GM06990 (cell line): Measurements from ENCODE around the gene DPY19L1.
"Not testable (repeated sequence)": the region's sequence is repeated elsewhere in the genome, so short reads cannot be mapped to it uniquely, and the experiment has no call there.

Experiments
- DNase-seq: peaks from one replicate; pipeline ENCODE4 v3.0.0-alpha.2; 2011; ENCODE audit not compliant: insufficient read length; ENCODE audit errors: extremely low read depth
- H3K27me3 ChIP-seq: replicated peaks from 2 replicates; pipeline ENCODE4 v1.6.0; 2011; ENCODE audit warnings: low read length; ENCODE audit not compliant: control insufficient read depth, insufficient read depth
- H3K36me3 ChIP-seq: 2 replicates; pipeline ENCODE4 v1.5.1; 2011; ENCODE audit warnings: low read length; ENCODE audit not compliant: control insufficient read depth, insufficient read depth
- H3K4me3 ChIP-seq: replicated peaks from 2 replicates; pipeline ENCODE4 v1.5.1; 2011; ENCODE audit warnings: low read depth, mild to moderate bottlenecking, control low read depth, low read length
- TF ChIP-seq, protein P1 (sequence below): IDR thresholded peaks from 2 replicates; pipeline ENCODE4 v1.5.1; 2011; ENCODE audit warnings: low read length, control low read depth, mild to moderate bottlenecking, inconsistent platforms; ENCODE audit not compliant: insufficient read depth, poor library complexity, severe bottlenecking

Gene DPY19L1

DNA sequence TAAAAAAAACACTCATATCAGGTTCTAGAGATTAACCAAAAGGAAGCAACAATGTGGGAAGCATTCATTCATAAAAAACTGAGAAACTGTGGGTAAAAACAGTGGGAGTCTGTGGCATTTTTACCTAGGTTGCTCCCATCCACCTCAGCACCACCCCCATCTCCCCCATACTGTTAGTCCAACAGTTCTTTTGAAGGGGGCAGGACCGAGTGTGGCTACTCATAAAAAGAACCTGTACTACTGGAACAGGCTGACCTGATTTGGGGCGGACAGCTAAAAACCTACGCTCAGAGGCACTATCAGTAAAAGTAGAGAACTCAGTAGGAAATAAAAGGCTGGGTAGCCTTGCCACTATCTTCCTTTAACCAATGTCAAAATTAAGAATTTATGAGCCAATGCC, 84.5 kb downstream of the DPY19L1 start:
- DNase-seq = no peak
- H3K36me3 ChIP-seq = no peaks in the 10 kb centered on the region
- H3K27me3 ChIP-seq = no peaks in the 10 kb centered on the region
- H3K4me3 ChIP-seq = no peak overlapping the region
- TF ChIP-seq, protein P1, sequence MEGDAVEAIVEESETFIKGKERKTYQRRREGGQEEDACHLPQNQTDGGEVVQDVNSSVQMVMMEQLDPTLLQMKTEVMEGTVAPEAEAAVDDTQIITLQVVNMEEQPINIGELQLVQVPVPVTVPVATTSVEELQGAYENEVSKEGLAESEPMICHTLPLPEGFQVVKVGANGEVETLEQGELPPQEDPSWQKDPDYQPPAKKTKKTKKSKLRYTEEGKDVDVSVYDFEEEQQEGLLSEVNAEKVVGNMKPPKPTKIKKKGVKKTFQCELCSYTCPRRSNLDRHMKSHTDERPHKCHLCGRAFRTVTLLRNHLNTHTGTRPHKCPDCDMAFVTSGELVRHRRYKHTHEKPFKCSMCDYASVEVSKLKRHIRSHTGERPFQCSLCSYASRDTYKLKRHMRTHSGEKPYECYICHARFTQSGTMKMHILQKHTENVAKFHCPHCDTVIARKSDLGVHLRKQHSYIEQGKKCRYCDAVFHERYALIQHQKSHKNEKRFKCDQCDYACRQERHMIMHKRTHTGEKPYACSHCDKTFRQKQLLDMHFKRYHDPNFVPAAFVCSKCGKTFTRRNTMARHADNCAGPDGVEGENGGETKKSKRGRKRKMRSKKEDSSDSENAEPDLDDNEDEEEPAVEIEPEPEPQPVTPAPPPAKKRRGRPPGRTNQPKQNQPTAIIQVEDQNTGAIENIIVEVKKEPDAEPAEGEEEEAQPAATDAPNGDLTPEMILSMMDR = no peak

DNA sequence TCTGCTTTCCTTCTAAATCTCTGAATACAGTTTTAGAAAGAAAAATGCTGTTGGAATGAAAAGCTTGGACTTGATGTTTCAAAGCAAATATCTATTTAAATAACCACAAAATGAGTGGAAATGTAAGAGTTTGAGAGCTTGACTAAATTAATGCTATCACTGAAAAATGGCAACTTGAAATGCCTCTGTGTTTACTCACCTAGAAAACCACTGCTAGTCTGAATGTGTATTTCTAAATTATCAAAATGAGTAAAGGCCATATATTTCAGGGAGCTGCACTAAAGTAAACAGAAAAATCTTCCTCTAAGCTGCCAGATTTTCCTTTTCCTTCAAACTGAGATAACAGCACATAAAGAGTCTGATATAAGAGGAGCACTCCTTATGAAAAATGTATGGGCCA, 87.9 kb downstream of the DPY19L1 start:
- TF ChIP-seq, protein P1 = no peak

DNA sequence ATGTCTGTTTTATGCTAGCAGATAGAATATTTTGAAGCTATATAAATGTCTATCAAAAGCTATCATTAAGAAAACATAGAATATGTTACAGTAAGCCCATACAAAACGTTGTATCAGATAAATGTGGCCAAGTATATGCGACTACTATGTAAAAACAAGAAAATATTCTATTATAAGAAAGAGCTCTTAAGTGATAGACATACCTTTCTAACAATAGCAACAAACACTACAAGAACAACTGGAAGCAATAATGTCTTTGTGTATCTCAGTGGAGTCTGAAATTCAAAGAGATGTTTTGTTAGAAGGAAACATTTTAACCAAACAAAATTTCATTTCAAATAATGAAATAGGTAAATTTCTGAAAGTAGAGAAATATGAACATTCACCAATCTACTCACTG, 89.9 kb downstream of the DPY19L1 start:
- H3K27me3 ChIP-seq, H3K36me3 ChIP-seq, H3K4me3 ChIP-seq, DNase-seq: not testable (repeated sequence)

More for the DNA sequence above, 87.9 kb downstream of the DPY19L1 start:
- H3K27me3 ChIP-seq = no peaks in the 10 kb centered on the region
- no peak overlapping the region for H3K4me3 ChIP-seq
- H3K36me3 ChIP-seq = no peaks in the 10 kb centered on the region
- DNase-seq = no peak

DNA sequence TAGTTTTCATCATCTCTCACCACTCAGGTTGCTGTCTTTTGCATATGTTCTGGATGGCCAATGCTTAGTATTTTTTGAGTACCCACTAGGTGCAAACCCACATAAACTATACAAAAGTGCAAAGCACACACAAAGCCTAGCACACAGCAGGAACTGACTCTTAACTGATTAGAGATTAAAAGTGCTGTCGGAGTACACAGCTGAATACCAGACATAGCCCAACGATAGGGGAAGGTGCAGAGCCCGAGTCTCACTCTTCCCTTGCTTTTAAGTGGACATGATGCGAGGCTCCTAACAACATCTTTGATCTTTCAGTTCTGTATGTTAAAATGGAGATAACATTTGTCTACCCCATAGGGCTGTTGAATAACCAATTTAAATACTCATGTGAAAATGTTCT, 90.8 kb downstream of the DPY19L1 start:
- Histone ChIP-seq H3K27me3 (no peaks in the 10 kb centered on the region), H3K36me3 (no peaks in the 10 kb centered on the region), H3K4me3 (no peak overlapping the region)
- TF ChIP-seq, protein P1 = no peak
- DNase-seq = no peak

DNA sequence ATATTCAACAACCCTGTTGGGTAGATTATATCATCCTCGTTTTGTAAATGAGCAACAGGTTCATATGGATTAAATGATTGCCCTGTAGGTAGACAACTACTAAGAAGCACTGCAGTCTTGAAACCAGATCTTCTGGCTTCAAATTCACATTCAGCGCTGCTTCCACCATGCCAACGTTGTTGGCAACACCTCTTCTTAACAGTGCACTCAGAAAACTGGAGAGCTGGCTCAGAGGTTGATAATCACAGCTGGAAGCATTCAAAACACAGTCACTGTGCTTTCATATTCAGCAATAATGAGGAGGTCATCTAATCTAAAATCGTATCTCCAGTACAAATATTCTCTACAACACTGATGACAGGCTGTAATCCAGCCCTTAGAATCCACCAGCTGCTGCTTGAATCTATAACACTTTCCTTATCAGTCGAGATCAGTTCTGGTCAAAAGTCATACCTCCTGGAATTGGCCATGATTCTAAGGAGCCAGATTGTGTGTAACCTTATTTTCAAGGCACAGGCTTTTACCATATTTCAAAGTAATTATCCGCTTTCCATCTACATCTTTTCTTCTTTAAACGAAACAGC, 91.3 kb downstream of the DPY19L1 start:
- not testable (repeated sequence) for DNase-seq, H3K4me3 ChIP-seq, H3K36me3 ChIP-seq, H3K27me3 ChIP-seq

DNA sequence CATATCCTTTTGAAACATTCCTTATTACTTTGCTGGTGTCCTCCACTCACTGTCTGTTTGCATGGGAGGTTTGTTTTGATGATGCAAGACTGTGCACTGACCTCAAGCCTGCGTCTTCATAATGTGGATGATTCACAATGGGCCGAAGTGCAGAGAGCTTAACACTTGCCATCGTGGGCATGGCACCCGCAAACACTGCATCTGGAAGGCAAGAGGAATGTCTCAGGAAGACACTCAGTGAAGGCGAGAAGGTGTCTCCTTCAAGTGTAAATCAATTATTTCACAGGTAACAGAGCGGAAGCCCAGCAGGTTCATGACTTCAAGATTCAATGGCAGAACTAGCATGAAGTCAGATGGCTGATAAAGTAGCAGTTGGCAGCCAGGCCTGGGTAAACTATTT, 98.1 kb downstream of the DPY19L1 start:
- TF ChIP-seq, protein P1 = no peak

DNA sequence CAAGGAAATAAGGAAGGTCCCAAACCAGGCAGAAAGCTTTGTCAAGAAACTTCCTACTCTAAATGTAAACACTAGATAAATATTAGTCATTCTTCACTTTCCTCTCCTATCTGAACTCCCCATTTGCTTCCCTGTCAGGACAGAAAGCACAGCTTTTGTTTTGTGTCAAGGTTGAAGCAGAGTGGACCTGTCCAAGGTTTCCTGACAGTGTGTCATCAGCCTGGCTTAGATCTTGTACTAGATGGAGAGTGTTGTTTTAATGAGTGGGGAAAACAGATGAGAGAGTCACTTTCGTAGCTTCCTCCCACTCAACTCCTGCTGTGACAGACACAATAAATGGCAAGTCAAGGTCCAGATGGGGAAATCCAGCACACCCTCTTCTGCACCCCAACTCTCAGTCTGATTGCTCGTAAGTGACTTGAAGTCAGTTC, 101.5 kb downstream of the DPY19L1 start:
- not testable (repeated sequence) for H3K27me3 ChIP-seq, H3K36me3 ChIP-seq, DNase-seq, H3K4me3 ChIP-seq

More for the DNA sequence above, 98.1 kb downstream of the DPY19L1 start:
- Histone ChIP-seq H3K4me3 (no peak overlapping the region), H3K27me3 (no peaks in the 10 kb centered on the region), H3K36me3 (no peaks in the 10 kb centered on the region; the same call in 1 of the 2 replicates)
- DNase-seq = no peak
